Measurements from ENCODE around the gene MKLN1.

DNA sequence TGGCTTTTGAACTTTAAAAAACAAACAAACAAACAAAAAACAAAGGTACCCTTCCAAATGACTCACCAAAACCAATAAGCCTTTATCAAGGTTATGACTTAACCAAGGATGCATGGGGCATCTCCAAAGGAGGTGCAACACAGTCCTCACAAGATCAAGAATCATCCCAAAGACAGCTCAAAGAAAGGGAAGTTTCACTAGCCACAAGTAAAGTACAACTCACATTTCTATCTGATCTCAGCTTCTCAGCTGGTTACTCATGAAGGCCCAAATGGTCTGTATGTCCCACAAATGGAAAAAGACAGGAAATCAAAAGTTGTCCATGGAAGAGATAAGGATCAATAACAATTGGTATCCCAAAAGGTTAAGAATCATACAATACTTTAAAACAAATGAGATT, 6.0 kb upstream of the MKLN1 start:
- TF ChIP-seq, protein P1, sequence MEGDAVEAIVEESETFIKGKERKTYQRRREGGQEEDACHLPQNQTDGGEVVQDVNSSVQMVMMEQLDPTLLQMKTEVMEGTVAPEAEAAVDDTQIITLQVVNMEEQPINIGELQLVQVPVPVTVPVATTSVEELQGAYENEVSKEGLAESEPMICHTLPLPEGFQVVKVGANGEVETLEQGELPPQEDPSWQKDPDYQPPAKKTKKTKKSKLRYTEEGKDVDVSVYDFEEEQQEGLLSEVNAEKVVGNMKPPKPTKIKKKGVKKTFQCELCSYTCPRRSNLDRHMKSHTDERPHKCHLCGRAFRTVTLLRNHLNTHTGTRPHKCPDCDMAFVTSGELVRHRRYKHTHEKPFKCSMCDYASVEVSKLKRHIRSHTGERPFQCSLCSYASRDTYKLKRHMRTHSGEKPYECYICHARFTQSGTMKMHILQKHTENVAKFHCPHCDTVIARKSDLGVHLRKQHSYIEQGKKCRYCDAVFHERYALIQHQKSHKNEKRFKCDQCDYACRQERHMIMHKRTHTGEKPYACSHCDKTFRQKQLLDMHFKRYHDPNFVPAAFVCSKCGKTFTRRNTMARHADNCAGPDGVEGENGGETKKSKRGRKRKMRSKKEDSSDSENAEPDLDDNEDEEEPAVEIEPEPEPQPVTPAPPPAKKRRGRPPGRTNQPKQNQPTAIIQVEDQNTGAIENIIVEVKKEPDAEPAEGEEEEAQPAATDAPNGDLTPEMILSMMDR (IDR thresholded peaks at IDR 0.05): no peak
- no peak for TF ChIP-seq POLR2A (IDR thresholded peaks at IDR 0.05)
